Erythroblast (primary cell): ENCODE measurements around the gene PGC.

Experiments used
- GATA1 ChIP-seq: IDR thresholded peaks from 2 replicates; pipeline ENCODE4 v1.6.1; 2011; ENCODE audit warnings: low read depth, mild to moderate bottlenecking, control low read depth, low read length, moderate library complexity
- POLR2A ChIP-seq: IDR thresholded peaks from 2 replicates; pipeline ENCODE4 v1.6.1; 2011; ENCODE audit warnings: mild to moderate bottlenecking, low read length

DNA sequence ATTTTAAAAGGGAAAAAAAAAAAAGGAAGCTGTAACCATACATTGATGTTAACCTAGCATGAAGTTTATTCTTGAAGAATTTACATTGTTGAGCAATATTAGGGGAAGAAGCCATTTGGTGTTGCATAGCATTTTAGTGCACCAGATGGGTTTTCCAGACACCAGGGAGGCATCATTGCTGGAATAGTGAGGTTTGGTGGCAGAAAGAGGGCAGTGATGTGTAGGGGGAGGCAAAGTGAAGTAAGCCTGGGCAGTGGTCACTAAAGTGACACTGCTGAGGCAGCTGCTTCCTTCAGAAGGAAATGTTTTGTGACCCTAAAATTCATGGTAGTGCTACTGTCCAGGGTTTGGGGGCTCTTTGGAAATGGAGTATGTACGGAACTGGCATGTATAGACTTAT, 42.8 kb upstream of the PGC start:
- TF ChIP-seq POLR2A, result no peak
- no peak for TF ChIP-seq GATA1
